Upper lobe of left lung (tissue), 6 donors: ENCODE results near the gene SLC18A2. TPM values are rescaled to one million over a fixed set of nuclear protein-coding genes. Genes with fewer than 3 reads are reported as not detected.

Experiments used
- ATAC-seq, 2 donors: fragments of 200-7000 bp; cut with Tn5 transposase; one replicate each; pipeline ENCODE4 v1.9.1; 2022; ENCODE audit warnings: mild to moderate bottlenecking in 2 of 2, moderate library complexity in 2 of 2; ENCODE audit not compliant: low FRiP score in 2 of 2
- DNase-seq, 2 donors: peaks; one replicate each; pipeline ENCODE4 v3.0.0-alpha.2; 2019 to 2020
- H3K27ac ChIP-seq, 4 donors: fragments of 200-600 bp; sonication (generic); one replicate each; pipeline ENCODE4 v1.5.1; 2016 to 2019
- H3K27me3 ChIP-seq, 4 donors: fragments of 200-600 bp; sonication (generic); one replicate each; pipeline ENCODE4 v1.5.1; 2017 to 2019
- H3K36me3 ChIP-seq, 4 donors: fragments of 200-600 bp; sonication (generic); one replicate each; pipeline ENCODE4 v1.5.1; 2016 to 2019
- H3K4me1 ChIP-seq, 4 donors: fragments of 200-600 bp; sonication (generic); one replicate each; pipeline ENCODE4 v1.5.1; 2018 to 2019
- H3K4me3 ChIP-seq, 4 donors: fragments of 200-600 bp; sonication (generic); one replicate each; pipeline ENCODE4 v1.5.1; 2017 to 2019; ENCODE audit warnings: mild to moderate bottlenecking in 2 of 4, moderate library complexity in 1 of 4
- H3K9me3 ChIP-seq, 4 donors: fragments of 200-600 bp; sonication (generic); one replicate each; pipeline ENCODE4 v1.5.1; 2018 to 2019
- CTCF ChIP-seq, 6 experiments: fragments of 450-650 bp in 4 of 6; fragments of 200-600 bp in 2 of 6; sonication (generic) in 2 of 6; IDR thresholded peaks; one replicate each; pipeline ENCODE4 v1.5.1; 2016 to 2019; ENCODE audit warnings: antibody characterized with exemption in 6 of 6
- EP300 ChIP-seq, 4 donors: sonication (generic); formaldehyde crosslinking; IDR thresholded peaks; one replicate each; pipeline ENCODE4 v1.5.1; 2017; ENCODE audit warnings: antibody characterized with exemption in 4 of 4, control low read depth in 2 of 4
- POLR2A ChIP-seq, 4 donors: fragments of 450-650 bp; IDR thresholded peaks; one replicate each; pipeline ENCODE4 v1.5.1; 2016 to 2017; ENCODE audit warnings: antibody characterized with exemption in 4 of 4, mild to moderate bottlenecking in 2 of 4
- POLR2AphosphoS5 ChIP-seq, 2 donors: sonication (generic); formaldehyde crosslinking; IDR thresholded peaks; one replicate each; pipeline ENCODE4 v1.5.1; 2017; ENCODE audit warnings: antibody characterized with exemption in 2 of 2
- WGBS, 2 donors: methylation state at CpG; one replicate each; pipeline ENCODE4 v1.1.5; 2017 to 2018; 5-methylcytosine and 5-hydroxymethylcytosine counted together
- total RNA-seq, 6 donors: library from RNA; depleted of rRNA in 4 of 6; stranded (reverse); fragments of >200 nt in 4 of 6; gene quantifications; one replicate each; pipeline versions ENCODE4 v1.1.0 to v1.2.1, GENCODE V29; 2016 to 2021
- donor health status: DM: no; HTN: no; CAD: no; lungs with moderate emphysema.
- donor health status: DM: no; HTN: yes; CAD: no; lungs with severe emphysema.

The SLC18A2 gene
- total RNA-seq, 6 donors from 2014 or later: 0.20 to 5.9 (median 2.8) TPM

GRCh38 chr10:117204316-117204715, 36.6 kb upstream of the SLC18A2 start:
- 43 to 66% methylated on average over 2 of the region's 2 CpGs for WGBS, 2 donors

DNA sequence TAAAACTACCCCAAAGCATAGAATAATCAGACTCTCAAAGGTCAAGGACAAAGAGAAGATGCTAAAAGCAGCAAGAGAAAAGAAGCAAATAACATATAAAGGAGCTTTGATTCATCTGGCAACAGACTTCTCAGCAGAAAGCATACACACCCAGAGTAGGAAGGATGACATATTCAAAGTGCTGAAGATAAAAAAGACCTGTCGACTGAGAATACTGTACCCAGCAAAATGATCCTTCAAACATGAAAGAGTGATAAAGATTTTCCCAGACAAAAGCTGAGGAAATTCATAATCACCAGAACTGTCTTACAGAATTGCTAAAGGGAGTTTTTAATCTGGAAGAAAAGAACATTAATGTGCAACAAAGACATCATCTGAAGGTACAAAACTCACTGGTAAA, 28.7 kb upstream of the SLC18A2 start:
- Histone ChIP-seq H3K4me3 (no peak overlapping the region), H3K36me3 (no peaks in the 10 kb centered on the region), H3K27me3 (peaks cover 0 to 15% (median 6%) of the 10 kb centered on the region in 4 donors), H3K4me1 (peaks cover 8 to 13% (median 11%) of the 10 kb centered on the region in 4 donors), H3K27ac (no peak overlapping the region), H3K9me3 (peaks cover 0 to 7% (median 3%) of the 10 kb centered on the region in 4 donors)
- no peak for ATAC-seq
- no peak for DNase-seq
- WGBS, 2 donors: 82 to 83% methylated on average over 1 of the region's 1 CpG
- no peak for TF ChIP-seq POLR2A (IDR thresholded peaks at IDR 0.05)
- TF ChIP-seq CTCF (IDR thresholded peaks at IDR 0.05): no peak
- TF ChIP-seq POLR2AphosphoS5 (IDR thresholded peaks at IDR 0.05): no peak
- TF ChIP-seq EP300 (IDR thresholded peaks at IDR 0.05): no peak

More at GRCh38 chr10:117204316-117204715, 36.6 kb upstream of the SLC18A2 start:
- Histone ChIP-seq H3K27me3 (no peaks in the 10 kb centered on the region), H3K36me3 (no peaks in the 10 kb centered on the region), H3K4me3 (no peak overlapping the region), H3K4me1 (no peaks in the 10 kb centered on the region), H3K9me3 (no peaks in the 10 kb centered on the region), H3K27ac (no peak overlapping the region)
- ATAC-seq (no peak), DNase-seq (no peak)
- TF ChIP-seq CTCF (IDR thresholded peaks at IDR 0.05): no peak
- no peak for TF ChIP-seq POLR2AphosphoS5 (IDR thresholded peaks at IDR 0.05)
- no peak for TF ChIP-seq EP300 (IDR thresholded peaks at IDR 0.05)
- no peak for TF ChIP-seq POLR2A (IDR thresholded peaks at IDR 0.05)

DNA sequence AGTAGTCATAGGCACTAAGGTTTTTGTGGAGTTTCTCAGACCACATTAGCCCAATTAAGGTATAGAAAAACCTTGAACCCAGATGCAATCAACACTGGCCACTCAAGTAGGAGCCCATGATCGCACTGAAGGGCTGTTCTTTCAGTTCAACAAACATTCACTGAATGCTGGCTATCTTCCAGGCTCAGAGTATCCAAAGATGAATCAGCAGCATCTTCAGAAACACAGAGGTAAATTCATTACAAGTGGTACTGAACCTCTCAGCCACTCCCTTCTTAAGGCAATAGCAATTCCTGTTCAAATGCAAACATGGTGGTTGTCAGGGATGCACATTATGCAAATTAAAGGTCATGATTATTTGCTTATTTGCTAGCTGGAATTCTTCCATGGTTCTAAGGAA, 26.5 kb upstream of the SLC18A2 start:
- no peak overlapping the region for H3K27ac ChIP-seq
- peaks cover 0 to 15% (median 7%) of the 10 kb centered on the region in 4 donors for H3K27me3 ChIP-seq
- no peak for DNase-seq
- H3K36me3 ChIP-seq: no peaks in the 10 kb centered on the region
- H3K4me3 ChIP-seq: no peak overlapping the region
- H3K9me3 ChIP-seq: peaks cover 0 to 7% (median 3%) of the 10 kb centered on the region in 4 donors
- WGBS, 2 donors: 48 to 63% methylated on average over 1 of the region's 1 CpG
- ATAC-seq: no peak
- TF ChIP-seq EP300 (IDR thresholded peaks at IDR 0.05): no peak
- TF ChIP-seq CTCF (IDR thresholded peaks at IDR 0.05): no peak
- no peak for TF ChIP-seq POLR2AphosphoS5 (IDR thresholded peaks at IDR 0.05)
- no peak for TF ChIP-seq POLR2A (IDR thresholded peaks at IDR 0.05)
- peaks cover 8 to 16% (median 15%) of the 10 kb centered on the region in 4 donors for H3K4me1 ChIP-seq

- H3K27ac ChIP-seq: no peak overlapping the region
- peaks cover 0 to 15% (median 7%) of the 10 kb centered on the region in 4 donors for H3K27me3 ChIP-seq
These were observed 25.8 kb upstream of the SLC18A2 start for GRCh38 chr10:117215079-117215478.

More at GRCh38 chr10:117215079-117215478, 25.8 kb upstream of the SLC18A2 start:
- peaks cover 0 to 7% (median 3%) of the 10 kb centered on the region in 4 donors for H3K9me3 ChIP-seq
- no peak for ATAC-seq
- H3K4me3 ChIP-seq: no peak overlapping the region
- DNase-seq: no peak
- TF ChIP-seq POLR2AphosphoS5 (IDR thresholded peaks at IDR 0.05) (no peak), CTCF (IDR thresholded peaks at IDR 0.05) (no peak), POLR2A (IDR thresholded peaks at IDR 0.05) (no peak), EP300 (IDR thresholded peaks at IDR 0.05) (no peak)
- peaks cover 8 to 16% (median 15%) of the 10 kb centered on the region in 4 donors for H3K4me1 ChIP-seq
- 72 to 76% methylated on average over 2 of the region's 2 CpGs for whole genome bisulfite sequencing, 2 donors
- no peaks in the 10 kb centered on the region for H3K36me3 ChIP-seq
